Activated CD8-positive, alpha-beta memory T cell treated with anti-CD3 and anti-CD28 coated beads for 48 hours (primary cell): ENCODE data around the gene ITIH2.

ENCODE experiments used
- DNase-seq, 3 experiments: peaks; one replicate each; pipeline ENCODE4 v3.0.0-alpha.2; 2020; ENCODE audit warnings: low read depth in 2 of 3, low spot score in 2 of 3

Gene ITIH2

GRCh38 chr10:7792541-7792940, 89.4 kb downstream of the ITIH2 start:
- DNase-seq, result no peak

- no peak for DNase-seq
These were observed 91.3 kb downstream of the ITIH2 start for GRCh38 chr10:7794251-7795026.

GRCh38 chr10:7795605-7796004, 92.5 kb downstream of the ITIH2 start:
- no peak for DNase-seq

- DNase-seq, result no peak
These were observed 94.5 kb downstream of the ITIH2 start for GRCh38 chr10:7797582-7797981.
